ENCODE measurements around the gene APOL4.

Gene APOL4

DNA sequence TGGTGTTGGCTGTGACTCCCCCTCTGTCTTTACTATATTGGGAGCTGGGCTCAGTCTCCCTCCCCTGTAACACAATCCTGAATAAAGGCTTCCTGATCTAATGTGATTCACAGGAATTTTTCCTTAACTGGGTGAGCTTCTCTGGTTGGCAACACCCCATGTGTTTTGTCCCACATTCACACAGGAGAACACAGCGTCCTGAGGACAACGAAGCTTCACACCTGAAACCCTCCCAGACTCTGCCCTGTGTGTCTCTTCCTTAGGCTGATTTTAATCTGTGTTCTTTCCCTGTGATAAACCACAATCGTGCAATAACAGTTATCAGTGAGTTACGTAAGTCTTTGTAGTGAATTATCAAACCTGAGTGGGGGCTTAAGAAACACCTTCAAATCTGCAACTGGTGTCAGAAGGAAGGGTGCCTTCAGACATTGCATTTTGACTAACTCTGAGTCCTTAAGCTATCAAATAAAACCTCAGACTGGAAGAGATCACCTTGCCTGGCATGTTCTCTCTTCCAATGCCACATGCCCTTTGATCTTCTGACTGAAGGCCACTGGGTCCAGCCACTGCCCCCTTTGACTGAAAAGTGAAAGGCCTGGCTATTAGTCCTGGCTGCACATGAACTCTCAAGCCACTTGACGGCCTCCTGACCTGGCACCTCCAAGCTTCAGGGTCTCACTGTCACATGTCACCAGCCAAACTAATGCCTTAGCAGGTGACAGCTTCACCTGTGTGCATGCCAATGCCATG, 58.4 kb downstream of the APOL4 start:
- Histone ChIP-seq H3K36me3 (ENCODE audit: insufficient read depth, low read length) (no peaks in the 10 kb centered on the region), H3K27ac (ENCODE audit: low read depth, low read length) (no peak overlapping the region), H3K27me3 (ENCODE audit: insufficient read depth, low read length) (no peaks in the 10 kb centered on the region), H3K4me1 (ENCODE audit: control insufficient read depth, insufficient read depth, low read length, unreplicated experiment) (peaks cover 6% of the 10 kb centered on the region), H3K79me2 (ENCODE audit: control insufficient read depth, insufficient read depth, low read length, unreplicated experiment) (no peaks in the 10 kb centered on the region), H2AFZ (ENCODE audit: low read length, unreplicated experiment) (no peak overlapping the region), H3K4me3 (ENCODE audit: low read depth, low read length) (no peak overlapping the region)

GRCh38 chr22:36141481-36141880, 60.1 kb downstream of the APOL4 start:
- no peak overlapping the region for H2AFZ ChIP-seq (ENCODE audit: low read length, unreplicated experiment)
- H3K27me3 ChIP-seq (ENCODE audit: insufficient read depth, low read length): no peaks in the 10 kb centered on the region
- H3K79me2 ChIP-seq (ENCODE audit: control insufficient read depth, insufficient read depth, low read length, unreplicated experiment): no peaks in the 10 kb centered on the region
- H3K27ac ChIP-seq (ENCODE audit: low read depth, low read length): no peak overlapping the region
- H3K36me3 ChIP-seq (ENCODE audit: insufficient read depth, low read length): no peaks in the 10 kb centered on the region
- H3K4me3 ChIP-seq (ENCODE audit: low read depth, low read length): no peak overlapping the region
- peaks cover 6% of the 10 kb centered on the region for H3K4me1 ChIP-seq (ENCODE audit: control insufficient read depth, insufficient read depth, low read length, unreplicated experiment)

All from ACC112 (cell line).